Measurements from ENCODE around the gene CAST. TPM values are rescaled to one million over a fixed set of nuclear protein-coding genes. Genes with fewer than 3 reads are reported as not detected.
A peak's percentile ranks its signal among the peaks of the same experiment; 100 is the strongest.

Gene CAST
- total and polyA plus RNA-seq, 3 donors from 2014 or later, result 195 to 260 (median 241) TPM

GRCh38 chr5:96703384-96703920, 41.3 kb downstream of the CAST start:
- intact Hi-C loops (cut with DNase I; ENCODE audit: low total_unique reads), result no loop called here
- no peak for DNase-seq
- H3K9me3 ChIP-seq, result no peaks in the 10 kb centered on the region

DNA sequence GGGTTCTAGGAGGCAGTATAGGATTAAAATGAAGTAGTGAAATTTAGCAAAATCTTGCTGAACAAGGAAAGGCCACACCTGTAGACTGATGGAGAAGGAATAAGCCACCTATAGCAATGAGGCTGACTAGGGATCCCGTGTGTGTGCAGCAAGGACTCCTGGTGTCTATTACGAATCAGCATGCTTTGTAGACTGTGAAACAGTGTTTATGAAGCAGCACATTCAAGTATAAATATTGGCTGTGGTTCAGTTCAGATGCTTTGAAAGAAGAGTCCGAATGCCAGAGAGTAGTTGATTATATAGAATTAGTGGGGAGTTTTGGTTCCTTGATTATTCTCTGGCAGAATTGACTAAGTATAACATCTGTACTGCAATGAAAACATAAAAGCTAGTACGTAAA, 41.8 kb downstream of the CAST start:
- Histone ChIP-seq H3K27me3 (no peaks in the 10 kb centered on the region), H3K4me3 (peak overlapping the region in 1 of 2 donors; percentile 74), H3K27ac (peak overlapping the region; percentile 89 to 92), H3K36me3 (ENCODE audit: low read depth, missing control alignments) (no peaks in the 10 kb centered on the region), H3K9me3 (no peaks in the 10 kb centered on the region), H3K4me1 (peaks cover 32% of the 10 kb centered on the region)
- no peak for DNase-seq
- intact Hi-C loops (cut with DNase I; ENCODE audit: low total_unique reads), result no loop called here
- TF ChIP-seq, protein P1, sequence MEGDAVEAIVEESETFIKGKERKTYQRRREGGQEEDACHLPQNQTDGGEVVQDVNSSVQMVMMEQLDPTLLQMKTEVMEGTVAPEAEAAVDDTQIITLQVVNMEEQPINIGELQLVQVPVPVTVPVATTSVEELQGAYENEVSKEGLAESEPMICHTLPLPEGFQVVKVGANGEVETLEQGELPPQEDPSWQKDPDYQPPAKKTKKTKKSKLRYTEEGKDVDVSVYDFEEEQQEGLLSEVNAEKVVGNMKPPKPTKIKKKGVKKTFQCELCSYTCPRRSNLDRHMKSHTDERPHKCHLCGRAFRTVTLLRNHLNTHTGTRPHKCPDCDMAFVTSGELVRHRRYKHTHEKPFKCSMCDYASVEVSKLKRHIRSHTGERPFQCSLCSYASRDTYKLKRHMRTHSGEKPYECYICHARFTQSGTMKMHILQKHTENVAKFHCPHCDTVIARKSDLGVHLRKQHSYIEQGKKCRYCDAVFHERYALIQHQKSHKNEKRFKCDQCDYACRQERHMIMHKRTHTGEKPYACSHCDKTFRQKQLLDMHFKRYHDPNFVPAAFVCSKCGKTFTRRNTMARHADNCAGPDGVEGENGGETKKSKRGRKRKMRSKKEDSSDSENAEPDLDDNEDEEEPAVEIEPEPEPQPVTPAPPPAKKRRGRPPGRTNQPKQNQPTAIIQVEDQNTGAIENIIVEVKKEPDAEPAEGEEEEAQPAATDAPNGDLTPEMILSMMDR (IDR thresholded peaks at IDR 0.05), result no peak
- no peak for TF ChIP-seq POLR2A (IDR thresholded peaks at IDR 0.05)
- 46 to 50% methylated on average over 4 of the region's 4 CpGs for WGBS, 2 donors

More at GRCh38 chr5:96703384-96703920, 41.3 kb downstream of the CAST start:
- no peaks in the 10 kb centered on the region for H3K36me3 ChIP-seq (ENCODE audit: low read depth, missing control alignments)
- peak overlapping the region; percentile 67 to 74 for H3K4me3 ChIP-seq
- H3K27me3 ChIP-seq, result no peaks in the 10 kb centered on the region
- WGBS, 2 donors, result 4 to 8% methylated on average over 7 of the region's 7 CpGs
- TF ChIP-seq POLR2A (IDR thresholded peaks at IDR 0.05), result no peak
- TF ChIP-seq, protein P1 (IDR thresholded peaks at IDR 0.05), result no peak
- peaks cover 27% of the 10 kb centered on the region for H3K4me1 ChIP-seq
- H3K27ac ChIP-seq, result peak overlapping the region; percentile 89 to 92

DNA sequence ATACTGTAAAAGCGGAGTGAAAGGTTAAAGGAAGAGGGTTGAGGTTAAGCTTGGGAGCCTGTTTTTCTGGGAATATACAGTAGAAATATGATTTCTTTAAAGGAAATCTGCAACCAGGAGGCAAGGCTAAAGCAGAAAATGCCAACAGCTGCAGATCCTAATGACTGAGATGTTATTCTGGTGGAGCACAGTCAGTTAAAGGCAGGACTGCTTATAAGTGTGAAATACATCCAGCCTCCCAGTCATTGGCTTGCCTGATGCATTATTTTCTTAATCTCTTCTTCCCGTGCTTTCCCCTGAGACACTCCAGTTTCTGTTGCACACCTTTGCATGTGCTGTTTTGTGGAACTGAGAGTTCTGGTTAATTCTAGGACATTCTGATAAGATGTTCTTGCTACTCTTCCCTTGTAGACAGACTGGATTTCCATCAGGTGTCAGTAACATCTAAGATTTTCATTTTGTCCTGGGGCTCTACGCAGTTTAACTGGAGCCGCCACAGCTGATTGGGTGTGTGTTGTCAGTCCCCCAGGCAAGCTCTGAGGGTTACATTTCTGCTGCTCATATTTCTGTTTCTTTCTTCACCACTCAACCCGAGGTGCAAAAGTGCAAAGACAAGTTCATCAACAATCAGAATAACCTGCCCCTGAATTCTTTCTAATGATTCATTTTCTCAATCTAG, 44.4 kb downstream of the CAST start:
- TF ChIP-seq, protein P1 (IDR thresholded peaks at IDR 0.05), result no peak
- no peak for TF ChIP-seq POLR2A (IDR thresholded peaks at IDR 0.05)
- H3K27me3 ChIP-seq, result no peaks in the 10 kb centered on the region
- H3K9me3 ChIP-seq, result no peaks in the 10 kb centered on the region
- H3K27ac ChIP-seq, result peak overlapping the region; percentile 9 to 37
- H3K4me3 ChIP-seq, result no peak overlapping the region
- DNase-seq, result no peak
- intact Hi-C loops (cut with DNase I; ENCODE audit: low total_unique reads), result no loop called here
- no peaks in the 10 kb centered on the region for H3K36me3 ChIP-seq (ENCODE audit: low read depth, missing control alignments)
- WGBS, 2 donors, result 73 to 85% methylated on average over 5 of the region's 5 CpGs
- H3K4me1 ChIP-seq, result peaks cover 26% of the 10 kb centered on the region

DNA sequence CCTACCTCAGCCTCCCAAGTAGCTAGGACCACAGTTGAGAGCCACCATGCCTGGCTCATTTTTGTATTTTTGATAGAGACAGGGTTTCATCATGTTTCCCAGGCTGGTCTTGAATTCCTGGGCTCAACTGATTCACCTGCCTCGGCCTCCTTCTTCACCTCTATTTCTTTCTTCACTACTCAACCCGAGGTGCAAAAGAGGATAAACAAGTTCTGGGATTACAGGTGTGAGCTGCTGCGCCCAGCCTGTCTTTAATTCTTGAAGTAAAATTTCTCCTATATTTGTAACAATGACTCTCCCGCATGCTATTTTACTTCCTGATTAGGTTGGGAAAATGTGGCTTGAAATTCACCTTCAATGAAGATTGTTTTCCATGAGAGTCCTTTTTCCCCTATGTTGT, 46.4 kb downstream of the CAST start:
- TF ChIP-seq POLR2A (IDR thresholded peaks at IDR 0.05), result no peak
- TF ChIP-seq, protein P1 (IDR thresholded peaks at IDR 0.05), result no peak
- peaks cover 37% of the 10 kb centered on the region for H3K4me1 ChIP-seq
- H3K36me3 ChIP-seq (ENCODE audit: low read depth, missing control alignments), result no peaks in the 10 kb centered on the region
- no peak overlapping the region for H3K4me3 ChIP-seq
- 86 to 94% methylated on average over 4 of the region's 4 CpGs for WGBS, 2 donors
- intact Hi-C loops (cut with DNase I; ENCODE audit: low total_unique reads), result no loop called here
- H3K27me3 ChIP-seq, result no peaks in the 10 kb centered on the region
- peak overlapping the region in 1 of 2 donors; percentile 39 for H3K27ac ChIP-seq
- no peaks in the 10 kb centered on the region for H3K9me3 ChIP-seq
- no peak for DNase-seq
